ENCODE data around the gene ZBTB32. TPM values are rescaled to one million over a fixed set of nuclear protein-coding genes. Genes with fewer than 3 reads are reported as not detected.

The ZBTB32 gene
- total RNA-seq, 4 donors from 2014 or later = not detected

- DNase-seq = no peak
- intact Hi-C loops (cut with DNase I; ENCODE audit: low total_unique reads) = no loop called here
- Histone ChIP-seq H3K9me3 (no peaks in the 10 kb centered on the region), H3K27me3 (no peaks in the 10 kb centered on the region), H3K4me3 (no peak overlapping the region), H3K27ac (peak overlapping the region in 1 of 2 donors; percentile 100), H3K36me3 (no peaks in the 10 kb centered on the region), H3K4me1 (peaks cover 6 to 22% of the 10 kb centered on the region in 2 donors)
- TF ChIP-seq POLR2A (IDR thresholded peaks at IDR 0.05) = no peak
- TF ChIP-seq, protein P1, sequence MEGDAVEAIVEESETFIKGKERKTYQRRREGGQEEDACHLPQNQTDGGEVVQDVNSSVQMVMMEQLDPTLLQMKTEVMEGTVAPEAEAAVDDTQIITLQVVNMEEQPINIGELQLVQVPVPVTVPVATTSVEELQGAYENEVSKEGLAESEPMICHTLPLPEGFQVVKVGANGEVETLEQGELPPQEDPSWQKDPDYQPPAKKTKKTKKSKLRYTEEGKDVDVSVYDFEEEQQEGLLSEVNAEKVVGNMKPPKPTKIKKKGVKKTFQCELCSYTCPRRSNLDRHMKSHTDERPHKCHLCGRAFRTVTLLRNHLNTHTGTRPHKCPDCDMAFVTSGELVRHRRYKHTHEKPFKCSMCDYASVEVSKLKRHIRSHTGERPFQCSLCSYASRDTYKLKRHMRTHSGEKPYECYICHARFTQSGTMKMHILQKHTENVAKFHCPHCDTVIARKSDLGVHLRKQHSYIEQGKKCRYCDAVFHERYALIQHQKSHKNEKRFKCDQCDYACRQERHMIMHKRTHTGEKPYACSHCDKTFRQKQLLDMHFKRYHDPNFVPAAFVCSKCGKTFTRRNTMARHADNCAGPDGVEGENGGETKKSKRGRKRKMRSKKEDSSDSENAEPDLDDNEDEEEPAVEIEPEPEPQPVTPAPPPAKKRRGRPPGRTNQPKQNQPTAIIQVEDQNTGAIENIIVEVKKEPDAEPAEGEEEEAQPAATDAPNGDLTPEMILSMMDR (IDR thresholded peaks at IDR 0.05) = no peak
Observed at GRCh38 chr19:35743640-35744429, 39.5 kb downstream of the ZBTB32 start.

DNA sequence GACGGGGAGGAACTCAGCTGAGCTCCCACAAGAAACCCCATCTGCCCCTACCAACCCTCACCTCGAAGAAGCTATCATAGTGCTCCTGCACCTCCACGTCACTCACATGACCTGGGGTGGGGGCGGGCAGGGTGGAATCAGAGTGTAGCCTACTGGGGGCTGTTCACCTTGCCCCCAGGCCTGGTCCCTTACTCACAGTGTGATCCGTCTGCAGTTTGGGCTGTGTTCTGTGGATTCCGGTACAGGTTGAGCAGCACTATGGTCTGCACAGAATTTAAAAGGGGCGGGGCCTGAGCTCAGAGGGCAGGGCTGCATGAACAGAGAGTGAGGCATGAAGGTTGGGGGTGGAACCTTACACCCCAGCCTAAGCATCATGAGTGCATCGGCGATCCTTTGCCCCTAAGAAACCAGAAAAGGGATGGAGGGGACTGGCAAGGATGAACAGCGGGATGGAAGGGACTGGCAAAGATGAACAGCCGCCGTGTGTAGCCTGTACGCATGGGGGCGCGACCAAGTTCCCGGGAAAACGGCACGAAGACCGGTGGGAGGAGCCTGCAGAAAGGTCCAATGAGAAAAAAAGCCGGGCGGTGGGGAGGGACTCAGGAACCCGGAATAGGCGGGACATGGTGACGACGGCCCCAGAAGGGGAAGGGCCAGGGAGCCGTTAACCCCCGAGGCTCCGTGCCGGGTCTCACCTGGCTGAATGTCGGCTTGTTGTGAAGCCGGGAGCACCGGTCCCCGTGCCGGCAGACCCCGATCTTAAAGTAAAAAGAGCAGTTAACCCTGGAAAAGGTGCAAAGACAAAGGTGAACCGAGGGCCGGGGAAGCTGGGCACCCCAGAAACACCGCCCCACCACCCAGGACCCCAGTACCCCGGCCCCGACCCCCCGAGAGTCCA lies 40.3 kb downstream of the ZBTB32 start:
- Histone ChIP-seq H3K9me3 (no peaks in the 10 kb centered on the region), H3K27ac (peak overlapping the region; percentile 100), H3K4me3 (peak overlapping the region; percentile 92 to 100), H3K36me3 (no peaks in the 10 kb centered on the region), H3K27me3 (no peaks in the 10 kb centered on the region), H3K4me1 (peaks cover 6 to 23% of the 10 kb centered on the region in 2 donors)
- peak; percentile 95 to 97 for DNase-seq
- intact Hi-C loops (cut with DNase I; ENCODE audit: low total_unique reads) = no loop called here
- TF ChIP-seq, protein P1 (IDR thresholded peaks at IDR 0.05) = peak; percentile 44 to 63 (median 52)
- no peak for TF ChIP-seq POLR2A (IDR thresholded peaks at IDR 0.05)

DNA sequence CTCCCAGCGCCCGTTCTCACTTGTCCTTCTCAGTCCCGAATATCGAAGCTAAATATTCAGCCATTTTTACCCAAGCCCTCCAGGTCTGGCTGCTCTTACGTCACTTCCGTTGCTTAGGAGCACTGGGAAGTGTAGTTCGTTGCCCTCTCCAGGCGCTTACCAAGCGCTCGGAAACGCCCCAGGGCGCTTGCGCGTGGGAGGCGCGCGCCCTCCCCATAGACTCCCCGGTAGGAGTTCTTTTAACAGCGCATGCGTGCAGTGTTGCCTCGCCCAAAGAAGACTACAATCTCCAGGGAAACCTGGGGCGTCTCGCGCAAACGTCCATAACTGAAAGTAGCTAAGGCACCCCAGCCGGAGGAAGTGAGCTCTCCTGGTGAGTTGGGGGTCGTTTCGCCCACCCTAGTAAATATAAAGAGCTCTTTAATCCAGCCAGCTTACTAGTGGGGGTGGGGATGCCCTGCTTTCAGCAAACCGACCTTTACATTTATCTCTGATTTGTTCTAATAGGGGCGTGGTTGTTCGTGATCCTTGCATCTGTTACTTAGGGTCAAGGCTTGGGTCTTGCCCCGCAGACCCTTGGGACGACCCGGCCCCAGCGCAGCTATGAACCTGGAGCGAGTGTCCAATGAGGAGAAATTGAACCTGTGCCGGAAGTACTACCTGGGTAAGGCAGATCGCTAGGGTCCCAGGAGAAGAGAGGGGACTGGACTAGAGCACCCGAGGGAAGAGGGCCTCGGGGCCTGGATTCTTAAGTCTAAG lies 41.1 kb downstream of the ZBTB32 start, which contains the start of the genes PSENEN and U2AF1L4:
Gene PSENEN (plus strand): TSS at position 324 of the 759 bp plus-strand sequence. CDS start 280 bp downstream, at position 604.
Gene U2AF1L4 (minus strand): TSS at position 91 of the 759 bp plus-strand sequence. CDS start 27 bp downstream, at position 64.
- H3K4me1 ChIP-seq = peaks cover 6 to 23% of the 10 kb centered on the region in 2 donors
- intact Hi-C loops (cut with DNase I; ENCODE audit: low total_unique reads) = no loop called here
- peak within 1 kb of the TSS; percentile 100 for H3K27ac ChIP-seq
- H3K36me3 ChIP-seq = no peaks in the 10 kb centered on the region
- peak within 1 kb of the TSS; percentile 92 to 100 for H3K4me3 ChIP-seq
- TF ChIP-seq, protein P1 (IDR thresholded peaks at IDR 0.05) = peak in 2 of 4 experiments; percentile 7 to 38
- peak in 1 of 2 donors; percentile 54 for TF ChIP-seq POLR2A (IDR thresholded peaks at IDR 0.05)
- peak; percentile 98 for DNase-seq
- H3K9me3 ChIP-seq = no peaks in the 10 kb centered on the region
- no peaks in the 10 kb centered on the region for H3K27me3 ChIP-seq

GRCh38 chr19:35746087-35746462 lies 41.7 kb downstream of the ZBTB32 start:
- Histone ChIP-seq H3K4me1 (peaks cover 6 to 23% of the 10 kb centered on the region in 2 donors), H3K27ac (peak overlapping the region; percentile 100), H3K4me3 (peak overlapping the region; percentile 92 to 100), H3K9me3 (no peaks in the 10 kb centered on the region), H3K36me3 (no peaks in the 10 kb centered on the region), H3K27me3 (no peaks in the 10 kb centered on the region)
- no peak for DNase-seq
- TF ChIP-seq POLR2A (IDR thresholded peaks at IDR 0.05) = no peak
- TF ChIP-seq, protein P1 (IDR thresholded peaks at IDR 0.05) = no peak
- intact Hi-C loops (cut with DNase I; ENCODE audit: low total_unique reads) = no loop called here

Measured in uterus (tissue), 4 donors.